K562 (cell line): Measurements from ENCODE around the gene SMURF1. TPM values are rescaled to one million over a fixed set of nuclear protein-coding genes. Genes with fewer than 3 reads are reported as not detected.

Source experiments
- ATAC-seq: fragments of 200-7000 bp; cut with Tn5 transposase; 3 replicates; pipeline ENCODE4 v1.9.1; 2020; ENCODE audit warnings: moderate library complexity
- BruUV-seq: library from RNA; stranded (reverse); fragments of 400-500 nt; replicated peaks from 2 replicates; lab custom pipeline; 2021; lab: Mats Ljungman, UMichigan
- CTCF ChIA-PET: fragments of 300-600 bp; formaldehyde crosslinking; extraction: SDS; loops from one replicate; lab custom pipeline; 2021; ENCODE audit warnings: low intra/inter-chr PET ratio; lab: Yijun Ruan, JAX
- POLR2A ChIA-PET: fragments of 300-600, 350-650 bp; sonication (Branson Sonifier 250); formaldehyde crosslinking; extraction: SDS; loops from one replicate; lab custom pipeline; 2021; ENCODE audit warnings: antibody characterized with exemption, inconsistent platforms; lab: Yijun Ruan, JAX
- DNase-seq, 4 experiments: peaks; one replicate each; pipeline versions ENCODE4 v3.0.0 to v3.0.0-alpha.2; 2011 to 2018; ENCODE audit warnings: low spot score in 3 of 4, mixed read lengths in 3 of 4; ENCODE audit errors: extremely low read depth in 1 of 4
- FAIRE-seq: peaks from 2 replicates; lab custom pipeline; 2011; peaks lifted over from hg19 to GRCh38; lab: Jason Lieb, UNC
- H2AFZ ChIP-seq: 2 replicates; pipeline ENCODE4 v1.6.0; 2011; ENCODE audit warnings: low read depth, low read length, control low read depth, inconsistent platforms
- H3K27ac ChIP-seq: fragments of 200-600 bp; 3 replicates; pipeline ENCODE4 v1.8.0; 2011; ENCODE audit warnings: low read depth, mild to moderate bottlenecking, control low read depth, inconsistent platforms, low read length, moderate library complexity, mixed read lengths; ENCODE audit errors: extremely low read depth
- H3K27me3 ChIP-seq, 2 experiments: fragments of 300-600 bp in 1 of 2; 2 replicates in 1 of 2; 3 replicates in 1 of 2; pipeline versions ENCODE4 v1.6.0 to v1.8.0; 2011; ENCODE audit warnings: inconsistent platforms in 2 of 2, low read length in 2 of 2, mild to moderate bottlenecking in 1 of 2, mixed read lengths in 1 of 2, moderate library complexity in 1 of 2; ENCODE audit not compliant: control insufficient read depth in 2 of 2, insufficient read depth in 2 of 2
- H3K36me3 ChIP-seq: fragments of 300-600 bp; 3 replicates; pipeline ENCODE4 v1.8.0; 2011; ENCODE audit warnings: mild to moderate bottlenecking, low read length, inconsistent platforms; ENCODE audit not compliant: control insufficient read depth, insufficient read depth
- H3K4me1 ChIP-seq, 2 experiments: fragments of 200-600 bp in 1 of 2; replicated peaks in 1 of 2; 2 replicates in 1 of 2; 3 replicates in 1 of 2; pipeline versions ENCODE4 v1.5.1 to v1.8.0; 2011; ENCODE audit warnings: inconsistent platforms in 2 of 2, low read length in 2 of 2, mild to moderate bottlenecking in 1 of 2, mixed read lengths in 1 of 2, moderate library complexity in 1 of 2; ENCODE audit not compliant: control insufficient read depth in 2 of 2, insufficient read depth in 2 of 2
- H3K4me2 ChIP-seq: 2 replicates; pipeline ENCODE4 v1.6.1; 2011; ENCODE audit warnings: low read length, control low read depth, inconsistent platforms, mixed read lengths; ENCODE audit not compliant: insufficient read depth
- H3K4me3 ChIP-seq: fragments of 200-600 bp; sonication (generic), shearing (Covaris generic); 2 replicates; pipeline ENCODE4 v1.5.1; 2016; ENCODE audit warnings: control low read depth, inconsistent platforms
- H3K79me2 ChIP-seq: fragments of 200-600 bp; 3 replicates; pipeline ENCODE4 v1.8.0; 2011; ENCODE audit warnings: low read length, inconsistent platforms; ENCODE audit not compliant: control insufficient read depth, insufficient read depth
- H3K9ac ChIP-seq, 2 experiments: 2 replicates each; pipeline versions ENCODE4 v1.6.0 to v1.6.1; 2011; ENCODE audit warnings: low read depth in 2 of 2, low read length in 2 of 2, control low read depth in 1 of 2, inconsistent platforms in 1 of 2, mild to moderate bottlenecking in 1 of 2, mixed read lengths in 1 of 2; ENCODE audit not compliant: insufficient read depth in 1 of 2
- H3K9me1 ChIP-seq: one replicate; pipeline ENCODE4 v1.6.0; 2011; ENCODE audit warnings: inconsistent platforms, mild to moderate bottlenecking, low read length, moderate library complexity; ENCODE audit not compliant: control insufficient read depth, insufficient read depth
- H3K9me3 ChIP-seq: replicated peaks from 2 replicates; pipeline ENCODE4 v1.5.1; 2011; ENCODE audit warnings: low read depth, low read length, inconsistent platforms; ENCODE audit not compliant: control insufficient read depth, insufficient read depth
- H4K20me1 ChIP-seq: replicated peaks from 2 replicates; pipeline ENCODE4 v1.6.1; 2011; ENCODE audit warnings: low read length, inconsistent platforms, mixed read lengths; ENCODE audit not compliant: control insufficient read depth, insufficient read depth
- RBM22 ChIP-seq: fragments of 200-400 bp; formaldehyde crosslinking; IDR thresholded peaks from 2 replicates; pipeline ENCODE4 v1.6.1; 2018; ENCODE audit warnings: low read length, low read depth; ENCODE audit not compliant: poor library complexity, severe bottlenecking
- ZBTB40 ChIP-seq, 2 experiments: fragments of 450-650 bp in 1 of 2; sonication (generic) in 1 of 2; formaldehyde crosslinking in 1 of 2; IDR thresholded peaks; 2 replicates each; pipeline versions ENCODE4 v1.7.1 to v1.9.0; 2016 to 2022; ENCODE audit warnings: inconsistent platforms in 1 of 2, mild to moderate bottlenecking in 1 of 2, missing genetic modification reagents in 1 of 2
- ZNF609 ChIP-seq: sonication (generic); formaldehyde crosslinking; IDR thresholded peaks from 2 replicates; pipeline ENCODE4 v1.8.1; 2023; ENCODE audit warnings: missing genetic modification reagents, mild to moderate bottlenecking, borderline replicate concordance
- WGBS: fragments of 100-300 bp; shearing (Covaris generic); methylation state at CpG from one replicate; pipeline ENCODE4 v1.1.6; 2016; ENCODE audit warnings: low coverage, mixed read lengths; ENCODE audit not compliant: insufficient coverage; ENCODE audit errors: missing lambda C conversion rate; 5-methylcytosine and 5-hydroxymethylcytosine counted together
- in situ Hi-C: fragments of 300-500 bp; cut with MboI; formaldehyde crosslinking; loops from 4 replicates; pipeline ENCODE4 v1.15.0; 2018; ENCODE audit warnings: inconsistent platforms, mixed read lengths
- intact Hi-C: fragments of 100-400 bp; cut with micrococcal nuclease; formaldehyde crosslinking; loops from 2 replicates; pipeline ENCODE4 v1.14.2; 2022
- polyA plus RNA-seq, 8 experiments: library from polyadenylated mRNA; depleted of rRNA in 4 of 8; stranded (reverse) in 5 of 8; unstranded in 3 of 8; fragments of >200 nt; fragmentation: Nextera tagmentation in 2 of 8; fragmentation: Illumina TruSeq in 1 of 8; extraction: Ambion mirVana in 2 of 8; extraction: Trizol in 1 of 8; gene quantifications; 2 replicates each; pipeline versions ENCODE4 v1.2.1 to v1.2.3, GENCODE V29; 2011 to 2014; ENCODE audit warnings: inconsistent platforms in 1 of 8, missing spikeins in 1 of 8
- total RNA-seq, 7 experiments: library from RNA; depleted of rRNA in 6 of 7; stranded (reverse); fragments of >200 nt in 6 of 7; fragmentation: Illumina TruSeq in 2 of 7; extraction: Trizol in 2 of 7; gene quantifications; 2 replicates each; pipeline versions ENCODE4 v1.2.1 to v1.2.3, GENCODE V29; 2011 to 2021; ENCODE audit warnings: low replicate concordance in 1 of 7
- TF ChIP-seq, protein P1 (sequence below): fragments of 250-450 bp; sonication (Bioruptor Pico); IDR thresholded peaks from 2 replicates; pipeline ENCODE4 v1.8.0; 2022; ENCODE audit warnings: moderate library complexity, mild to moderate bottlenecking, inconsistent platforms

SMURF1 gene
- total and polyA plus RNA-seq, 9 of the 15 experiments (the other 6 are each of a cell fraction or from before 2014, with no cell fraction given) = 1.0 to 20.1 (median 12.6) TPM

DNA sequence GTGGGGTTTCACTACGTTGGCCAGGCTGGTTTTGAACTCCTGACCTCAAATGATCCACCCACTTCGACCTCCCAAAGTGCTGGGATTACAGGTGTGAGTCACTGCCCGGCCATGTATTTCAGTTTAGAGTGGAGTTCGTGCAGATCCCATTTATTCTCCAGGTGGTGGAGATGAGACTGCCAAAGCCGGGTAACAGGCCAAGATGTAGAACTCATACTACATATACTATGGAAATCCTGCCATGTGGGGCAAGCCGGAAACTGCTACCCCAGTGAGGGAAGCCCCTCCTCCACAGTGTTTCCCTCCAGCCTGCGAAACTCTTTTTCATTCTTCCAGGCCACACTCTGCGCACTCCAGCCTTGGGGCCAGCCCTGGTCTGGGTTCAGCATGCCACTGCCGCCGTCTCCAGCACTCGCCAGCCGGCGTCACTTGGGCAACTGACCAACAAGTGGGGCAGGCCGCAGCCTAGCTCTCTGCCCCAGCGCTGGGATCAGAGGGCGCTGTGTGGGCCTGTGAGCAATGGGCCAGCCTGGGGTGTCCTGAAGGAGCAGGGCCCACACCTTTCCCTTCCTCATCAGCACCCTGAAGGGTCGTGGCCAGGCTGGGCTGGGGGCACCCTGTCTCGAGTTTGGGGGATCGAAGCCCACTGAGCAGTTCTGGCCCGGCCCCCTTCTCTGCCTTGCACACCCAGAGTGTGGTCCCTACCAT, 143.6 kb downstream of the SMURF1 start:
- H4K20me1 ChIP-seq = no peaks in the 10 kb centered on the region
- no TSS peak for BruUV-seq
- H2AFZ ChIP-seq = no peak overlapping the region
- ChIA-PET CTCF (no interaction called here), POLR2A (interaction anchor here (0.5 to 1.8 kb wide), 2 partner anchors 14 to 124 kb away, joined by 3 to 9 read pairs; no protein-coding TSS in a partner anchor)
- no peak for DNase-seq
- H3K27ac ChIP-seq = no peak overlapping the region
- no peak for FAIRE-seq
- peaks cover 86% of the 10 kb centered on the region for H3K36me3 ChIP-seq
- H3K4me1 ChIP-seq = peaks cover 0 to 3% of the 10 kb centered on the region in 2 experiments; a peak in 1 of 5 replicates
- H3K27me3 ChIP-seq = no peaks in the 10 kb centered on the region
- intact Hi-C loops = no loop called here
- H3K9ac ChIP-seq = no peak overlapping the region
- no peak overlapping the region for H3K4me2 ChIP-seq
- H3K4me3 ChIP-seq = no peak overlapping the region
- no peaks in the 10 kb centered on the region for H3K9me1 ChIP-seq
- H3K9me3 ChIP-seq = no peaks in the 10 kb centered on the region
- ATAC-seq = no peak
- 90% methylated on average over 20 of the region's 20 CpGs for WGBS
- in situ Hi-C loops = no loop called here
- H3K79me2 ChIP-seq = no peaks in the 10 kb centered on the region
- TF ChIP-seq ZBTB40 (IDR thresholded peaks at IDR 0.05) = no peak
- no peak for TF ChIP-seq ZBTB40 (CRISPR knock-in tag; IDR thresholded peaks at IDR 0.05)
- no peak for TF ChIP-seq ZNF609 (CRISPR knock-in tag)
- peak; percentile 40 for TF ChIP-seq RBM22
- TF ChIP-seq, protein P1, sequence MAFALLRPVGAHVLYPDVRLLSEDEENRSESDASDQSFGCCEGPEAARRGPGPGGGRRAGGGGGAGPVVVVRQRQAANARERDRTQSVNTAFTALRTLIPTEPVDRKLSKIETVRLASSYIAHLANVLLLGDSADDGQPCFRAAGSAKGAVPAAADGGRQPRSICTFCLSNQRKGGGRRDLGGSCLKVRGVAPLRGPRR = no peak
